T-helper 1 cell treated with Interleukin-12 subunit alpha and Interleukin-12 subunit beta and Interleukin-4 antibody, amounts not matched to agents 30 ng/mL and 1 ng/mL, for 36 hours (primary cell): ENCODE data around the gene FASLG. TPM values are rescaled to one million over a fixed set of nuclear protein-coding genes. Genes with fewer than 3 reads are reported as not detected.

Experiments
- total RNA-seq: library from RNA; stranded (reverse); gene quantifications from 2 replicates; pipeline ENCODE4 v1.2.3, GENCODE V29; 2022

FASLG gene
- total RNA-seq, 1 donor from 2014 or later: 12.4 TPM

Other genes starting within 250 kb of the FASLG start
- gene C1orf105, start 238.4 kb upstream of the FASLG start, total RNA-seq: not detected in 2 replicates
- gene PIGC, start 215.0 kb upstream of the FASLG start, total RNA-seq: 23.5 and 24.7 TPM in 2 replicates
- gene SUCO, start 126.0 kb upstream of the FASLG start, total RNA-seq: 48.1 and 49.5 TPM in 2 replicates